GM18858 (cell line): ENCODE results near the gene ATP1A3.

ENCODE experiments used
- ATAC-seq: cut with Tn5 transposase; IDR thresholded peaks from one replicate; pipeline ENCODE4 v1.9.1; 2021; ENCODE audit not compliant: unreplicated experiment

Gene ATP1A3

GRCh38 chr19:41930322-41930722 lies 63.7 kb downstream of the ATP1A3 start:
- no peak for ATAC-seq

- ATAC-seq = no peak
Measured at GRCh38 chr19:41929536-41930071, 64.4 kb downstream of the ATP1A3 start.

GRCh38 chr19:41928754-41929535 lies 65.1 kb downstream of the ATP1A3 start:
- no peak for ATAC-seq

GRCh38 chr19:41928221-41928683 lies 65.8 kb downstream of the ATP1A3 start, which contains the start of gene ERFL:
ERFL (minus strand) TSS chr19:41928449; CDS start chr19:41912919, 15,530 bp downstream.
- ATAC-seq = no peak

GRCh38 chr19:41927497-41928192 lies 66.4 kb downstream of the ATP1A3 start:
- no peak for ATAC-seq

GRCh38 chr19:41926763-41927496 lies 67.1 kb downstream of the ATP1A3 start:
- no peak for ATAC-seq

GRCh38 chr19:41926028-41926762 lies 67.8 kb downstream of the ATP1A3 start:
- ATAC-seq = no peak

- ATAC-seq = no peak
Measured at GRCh38 chr19:41925208-41926003, 68.6 kb downstream of the ATP1A3 start.

GRCh38 chr19:41924151-41925145 lies 69.6 kb downstream of the ATP1A3 start:
- ATAC-seq = no peak

GRCh38 chr19:41923045-41923788 lies 70.8 kb downstream of the ATP1A3 start:
- no peak for ATAC-seq

- no peak for ATAC-seq
Measured at GRCh38 chr19:41922585-41922984, 71.4 kb downstream of the ATP1A3 start.

- ATAC-seq = no peak
Measured at GRCh38 chr19:41921577-41922576, 72.2 kb downstream of the ATP1A3 start.

GRCh38 chr19:41920882-41921576 lies 73.0 kb downstream of the ATP1A3 start:
- ATAC-seq = no peak

GRCh38 chr19:41919948-41920712 lies 73.9 kb downstream of the ATP1A3 start:
- ATAC-seq = no peak

- no peak for ATAC-seq
Measured at GRCh38 chr19:41918653-41919244, 75.3 kb downstream of the ATP1A3 start.
